ENCODE results near the gene COX19. TPM values are rescaled to one million over a fixed set of nuclear protein-coding genes. Genes with fewer than 3 reads are reported as not detected.

The COX19 gene
- total and polyA plus RNA-seq, 2 donors (not counting 3 experiments of a cell fraction or from before 2014, with no cell fraction given), result 6.8 to 10.6 TPM

DNA sequence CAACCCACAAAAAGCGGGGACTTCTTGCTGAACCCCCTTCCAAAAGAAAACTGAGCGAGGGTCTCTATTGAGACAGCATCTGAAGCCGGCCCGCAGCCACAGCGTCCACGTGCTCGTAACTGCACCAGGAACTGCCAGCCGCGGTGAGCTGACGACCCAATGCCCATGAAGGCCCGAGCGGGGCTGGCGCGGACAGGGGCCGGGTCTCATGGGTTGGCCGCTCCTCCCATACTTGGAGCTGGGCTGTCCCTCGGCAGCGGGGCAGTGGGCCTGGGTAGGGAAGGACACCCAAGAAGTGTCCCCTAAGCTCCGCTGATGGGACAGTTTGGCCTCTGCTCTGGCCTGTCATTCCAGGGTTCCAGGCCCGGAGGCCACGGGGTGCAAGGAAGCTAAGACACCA, 30.0 kb upstream of the COX19 start:
- POLR2A ChIA-PET, result no interaction called here
- no peaks in the 10 kb centered on the region for H3K27me3 ChIP-seq (ENCODE audit: control insufficient read depth in 2 of 2, insufficient read depth in 2 of 2, low read length in 2 of 2)
- H3K36me3 ChIP-seq (ENCODE audit: control insufficient read depth in 2 of 2, extremely low read depth in 1 of 2, insufficient read depth in 2 of 2, low read length in 2 of 2), result peaks cover 0 to 7% of the 10 kb centered on the region in 2 experiments
- no peaks in the 10 kb centered on the region for H3K9me1 ChIP-seq (replicated peaks; ENCODE audit: control insufficient read depth, extremely low read depth, insufficient read depth, low read length)
- DNase-seq (ENCODE audit: low read depth, low spot score) (no peak), FAIRE-seq (no peak)
- intact Hi-C loops (cut with micrococcal nuclease) (no loop called here), dilution Hi-C loops (cut with MboI; ENCODE audit: extremely low pct_ligation_motif_present, low sequenced_read_pairs) (no loop called here)
- no peak overlapping the region for H3K4me3 ChIP-seq (replicated peaks in 1 of 3; ENCODE audit: insufficient read depth in 1 of 3, low read depth in 1 of 3, low read length in 3 of 3)
- H3K27ac ChIP-seq (ENCODE audit: insufficient read depth, low read depth, low read length), result no peak overlapping the region
- no peaks in the 10 kb centered on the region for H3K4me1 ChIP-seq (ENCODE audit: control insufficient read depth, extremely low read depth, insufficient read depth, low read length)
- BruUV-seq (replicated peaks), result no TSS peak
- no peaks in the 10 kb centered on the region for H3K9me3 ChIP-seq (replicated peaks; ENCODE audit: control insufficient read depth, insufficient read depth, low read length)
- H3K9ac ChIP-seq (replicated peaks; ENCODE audit: extremely low read depth, insufficient read depth, low read length), result no peak overlapping the region
- CTCF ChIA-PET, result interaction anchor here (1.1 to 1.8 kb wide), 5 partner anchors 10 to 118 kb away, joined by 4 to 10 read pairs (median 5); no protein-coding TSS in a partner anchor
- H2AFZ ChIP-seq (ENCODE audit: low read depth, low read length), result no peak overlapping the region
- no peaks in the 10 kb centered on the region for H3K79me2 ChIP-seq (ENCODE audit: control insufficient read depth, insufficient read depth, low read length)
- no peak overlapping the region for H3K4me2 ChIP-seq (ENCODE audit: insufficient read depth, low read length)
- no peaks in the 10 kb centered on the region for H4K20me1 ChIP-seq (replicated peaks; ENCODE audit: control insufficient read depth, extremely low read depth, insufficient read depth, low read length)
- TF ChIP-seq POLR2A (IDR thresholded peaks at IDR 0.05; ENCODE audit: low read depth, low read length) (no peak), JUN (IDR thresholded peaks at IDR 0.05; ENCODE audit: borderline replicate concordance, insufficient read depth, insufficient read length, low read depth) (no peak), MYC (IDR thresholded peaks at IDR 0.05; ENCODE audit: low read depth, low read length) (no peak), GATA2 (IDR thresholded peaks at IDR 0.05; ENCODE audit: insufficient read depth, insufficient read length, low read depth, low read length) (no peak), POLR2AphosphoS5 (IDR thresholded peaks at IDR 0.05; ENCODE audit: insufficient read depth, low read depth, low read length) (no peak), EZH2 (IDR thresholded peaks at IDR 0.05; ENCODE audit: borderline replicate concordance, low read depth, low read length, severe bottlenecking) (no peak), FOS (IDR thresholded peaks at IDR 0.05; ENCODE audit: borderline replicate concordance, insufficient read depth, low read length) (no peak)
- TF ChIP-seq, protein P1, sequence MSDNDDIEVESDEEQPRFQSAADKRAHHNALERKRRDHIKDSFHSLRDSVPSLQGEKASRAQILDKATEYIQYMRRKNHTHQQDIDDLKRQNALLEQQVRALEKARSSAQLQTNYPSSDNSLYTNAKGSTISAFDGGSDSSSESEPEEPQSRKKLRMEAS (IDR thresholded peaks at IDR 0.05; ENCODE audit: insufficient read depth, insufficient read length), result no peak
- TF ChIP-seq, protein P2, sequence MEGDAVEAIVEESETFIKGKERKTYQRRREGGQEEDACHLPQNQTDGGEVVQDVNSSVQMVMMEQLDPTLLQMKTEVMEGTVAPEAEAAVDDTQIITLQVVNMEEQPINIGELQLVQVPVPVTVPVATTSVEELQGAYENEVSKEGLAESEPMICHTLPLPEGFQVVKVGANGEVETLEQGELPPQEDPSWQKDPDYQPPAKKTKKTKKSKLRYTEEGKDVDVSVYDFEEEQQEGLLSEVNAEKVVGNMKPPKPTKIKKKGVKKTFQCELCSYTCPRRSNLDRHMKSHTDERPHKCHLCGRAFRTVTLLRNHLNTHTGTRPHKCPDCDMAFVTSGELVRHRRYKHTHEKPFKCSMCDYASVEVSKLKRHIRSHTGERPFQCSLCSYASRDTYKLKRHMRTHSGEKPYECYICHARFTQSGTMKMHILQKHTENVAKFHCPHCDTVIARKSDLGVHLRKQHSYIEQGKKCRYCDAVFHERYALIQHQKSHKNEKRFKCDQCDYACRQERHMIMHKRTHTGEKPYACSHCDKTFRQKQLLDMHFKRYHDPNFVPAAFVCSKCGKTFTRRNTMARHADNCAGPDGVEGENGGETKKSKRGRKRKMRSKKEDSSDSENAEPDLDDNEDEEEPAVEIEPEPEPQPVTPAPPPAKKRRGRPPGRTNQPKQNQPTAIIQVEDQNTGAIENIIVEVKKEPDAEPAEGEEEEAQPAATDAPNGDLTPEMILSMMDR (IDR thresholded peaks at IDR 0.05; ENCODE audit: extremely low read depth in 1 of 2, insufficient read depth in 1 of 2, low read depth in 1 of 2, low read length in 2 of 2), result no peak
